AG04450 (cell line): ENCODE results near the gene RGL1. TPM values are rescaled to one million over a fixed set of nuclear protein-coding genes. Genes with fewer than 3 reads are reported as not detected.

Experiments
- CTCF ChIA-PET: fragments of 300-600, 350-600 bp; formaldehyde crosslinking; extraction: SDS; loops from one replicate; lab custom pipeline; 2022; ENCODE audit warnings: antibody characterized with exemption, inconsistent platforms; lab: Charles Lee
- POLR2A ChIA-PET: fragments of 350-600 bp; formaldehyde crosslinking; extraction: SDS; loops from one replicate; lab custom pipeline; 2021; ENCODE audit warnings: antibody characterized with exemption, inconsistent platforms; lab: Yijun Ruan, JAX
- DNase-seq: peaks from one replicate; pipeline ENCODE4 v3.0.0-alpha.2; 2011; ENCODE audit warnings: low read depth, low spot score
- H3K27ac ChIP-seq: one replicate; pipeline ENCODE4 v1.5.1; 2012; ENCODE audit warnings: low read depth, low read length, control low read depth
- H3K27me3 ChIP-seq: one replicate; pipeline ENCODE4 v1.6.0; 2012; ENCODE audit warnings: low read length; ENCODE audit not compliant: control insufficient read depth, insufficient read depth
- H3K4me3 ChIP-seq: 2 replicates; pipeline ENCODE4 v1.5.1; 2011; ENCODE audit warnings: mild to moderate bottlenecking, low read depth, low read length, control low read depth
- H3K9me3 ChIP-seq: 2 replicates; pipeline ENCODE4 v1.5.1; 2012; ENCODE audit warnings: low read length; ENCODE audit not compliant: control insufficient read depth, insufficient read depth
- polyA plus RNA-seq: library from polyadenylated mRNA; depleted of rRNA; stranded (reverse); fragments of >200 nt; gene quantifications from 2 replicates; pipeline ENCODE4 v1.2.3, GENCODE V29; 2011
- TF ChIP-seq, protein P1 (sequence below): IDR thresholded peaks from 2 replicates; pipeline ENCODE4 v1.5.1; 2011; ENCODE audit warnings: low read depth, low read length, control low read depth, inconsistent platforms

The RGL1 gene
- polyA plus RNA-seq, 1 experiment, result 11.1 TPM

DNA sequence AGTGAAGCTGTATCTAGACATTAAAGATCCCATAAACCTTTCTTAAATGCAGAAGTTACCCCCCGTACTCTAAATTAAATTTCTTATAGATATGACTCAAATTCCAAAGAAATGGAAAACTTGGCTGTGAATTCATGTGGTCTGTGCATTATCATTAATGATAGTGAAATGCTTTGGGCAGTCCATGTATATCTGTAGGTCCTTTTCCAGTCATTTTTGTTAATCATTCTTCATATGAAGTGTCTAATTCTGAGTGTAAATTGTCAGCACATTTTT lies 89.3 kb downstream of the RGL1 start:
- DNase-seq, result no peak
- TF ChIP-seq, protein P1, sequence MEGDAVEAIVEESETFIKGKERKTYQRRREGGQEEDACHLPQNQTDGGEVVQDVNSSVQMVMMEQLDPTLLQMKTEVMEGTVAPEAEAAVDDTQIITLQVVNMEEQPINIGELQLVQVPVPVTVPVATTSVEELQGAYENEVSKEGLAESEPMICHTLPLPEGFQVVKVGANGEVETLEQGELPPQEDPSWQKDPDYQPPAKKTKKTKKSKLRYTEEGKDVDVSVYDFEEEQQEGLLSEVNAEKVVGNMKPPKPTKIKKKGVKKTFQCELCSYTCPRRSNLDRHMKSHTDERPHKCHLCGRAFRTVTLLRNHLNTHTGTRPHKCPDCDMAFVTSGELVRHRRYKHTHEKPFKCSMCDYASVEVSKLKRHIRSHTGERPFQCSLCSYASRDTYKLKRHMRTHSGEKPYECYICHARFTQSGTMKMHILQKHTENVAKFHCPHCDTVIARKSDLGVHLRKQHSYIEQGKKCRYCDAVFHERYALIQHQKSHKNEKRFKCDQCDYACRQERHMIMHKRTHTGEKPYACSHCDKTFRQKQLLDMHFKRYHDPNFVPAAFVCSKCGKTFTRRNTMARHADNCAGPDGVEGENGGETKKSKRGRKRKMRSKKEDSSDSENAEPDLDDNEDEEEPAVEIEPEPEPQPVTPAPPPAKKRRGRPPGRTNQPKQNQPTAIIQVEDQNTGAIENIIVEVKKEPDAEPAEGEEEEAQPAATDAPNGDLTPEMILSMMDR, result no peak
- CTCF ChIA-PET, result interaction anchor here (1.1 to 4.0 kb wide), 2 partner anchors 21 to 239 kb away, joined by 3 to 15 read pairs; no protein-coding TSS in a partner anchor
- Histone ChIP-seq H3K4me3 (no peak overlapping the region), H3K27me3 (no peaks in the 10 kb centered on the region), H3K27ac (no peak overlapping the region), H3K9me3 (no peaks in the 10 kb centered on the region)
- POLR2A ChIA-PET, result no interaction called here

- CTCF ChIA-PET, result interaction anchor here (1.8 kb wide), 1 partner anchor 211 kb away, joined by 5 read pairs; no protein-coding TSS in a partner anchor
- Histone ChIP-seq H3K9me3 (no peaks in the 10 kb centered on the region), H3K27me3 (no peaks in the 10 kb centered on the region), H3K4me3 (no peak overlapping the region), H3K27ac (no peak overlapping the region)
- TF ChIP-seq, protein P1, result no peak
- no peak for DNase-seq
- POLR2A ChIA-PET, result no interaction called here
These were observed 91.6 kb downstream of the RGL1 start for GRCh38 chr1:183896466-183897048.

- POLR2A ChIA-PET, result no interaction called here
- Histone ChIP-seq H3K27me3 (no peaks in the 10 kb centered on the region), H3K9me3 (no peaks in the 10 kb centered on the region), H3K4me3 (no peak overlapping the region), H3K27ac (no peak overlapping the region)
- CTCF ChIA-PET, result interaction anchor here (1.8 to 2.2 kb wide), 2 partner anchors 213 to 243 kb away, joined by 5 to 6 read pairs; no protein-coding TSS in a partner anchor
- TF ChIP-seq, protein P1, result no peak
- no peak for DNase-seq
These were observed 93.1 kb downstream of the RGL1 start for GRCh38 chr1:183898001-183898396.

GRCh38 chr1:183898610-183899009 lies 93.7 kb downstream of the RGL1 start:
- POLR2A ChIA-PET, result no interaction called here
- H3K27ac ChIP-seq, result no peak overlapping the region
- DNase-seq, result no peak
- no peaks in the 10 kb centered on the region for H3K9me3 ChIP-seq
- TF ChIP-seq, protein P1, result no peak
- H3K4me3 ChIP-seq, result no peak overlapping the region
- no peaks in the 10 kb centered on the region for H3K27me3 ChIP-seq
- CTCF ChIA-PET, result interaction anchor here (2.2 kb wide), 1 partner anchor 243 kb away, joined by 6 read pairs; no protein-coding TSS in a partner anchor

GRCh38 chr1:183901748-183902330 lies 96.9 kb downstream of the RGL1 start:
- no peaks in the 10 kb centered on the region for H3K27me3 ChIP-seq
- no peak overlapping the region for H3K4me3 ChIP-seq
- TF ChIP-seq, protein P1, result no peak
- H3K27ac ChIP-seq, result no peak overlapping the region
- CTCF ChIA-PET, result no interaction called here
- no peak for DNase-seq
- H3K9me3 ChIP-seq, result no peaks in the 10 kb centered on the region
- POLR2A ChIA-PET, result no interaction called here
